Measurements from ENCODE around the gene ABHD5.

ABHD5 gene

DNA sequence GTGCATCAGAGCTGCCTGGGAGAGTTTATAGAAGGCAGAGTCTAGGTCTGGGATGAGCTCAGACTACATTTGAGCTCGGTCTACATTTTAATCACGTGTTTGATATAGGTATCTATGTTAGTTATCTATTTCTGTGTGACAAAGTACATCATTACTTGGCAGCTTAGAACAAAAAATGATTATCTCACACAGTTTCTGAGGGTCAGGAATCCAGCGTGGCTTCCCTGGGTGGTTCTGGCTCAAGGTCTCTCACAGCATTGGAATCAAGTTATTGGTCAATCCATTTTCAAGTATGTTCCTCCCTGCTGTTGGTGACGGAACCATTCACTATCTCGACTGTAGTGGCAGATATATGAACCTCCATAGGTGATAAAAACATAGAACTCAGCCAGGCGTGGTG, 71.7 kb downstream of the ABHD5 start:
- TF ChIP-seq, protein P1, sequence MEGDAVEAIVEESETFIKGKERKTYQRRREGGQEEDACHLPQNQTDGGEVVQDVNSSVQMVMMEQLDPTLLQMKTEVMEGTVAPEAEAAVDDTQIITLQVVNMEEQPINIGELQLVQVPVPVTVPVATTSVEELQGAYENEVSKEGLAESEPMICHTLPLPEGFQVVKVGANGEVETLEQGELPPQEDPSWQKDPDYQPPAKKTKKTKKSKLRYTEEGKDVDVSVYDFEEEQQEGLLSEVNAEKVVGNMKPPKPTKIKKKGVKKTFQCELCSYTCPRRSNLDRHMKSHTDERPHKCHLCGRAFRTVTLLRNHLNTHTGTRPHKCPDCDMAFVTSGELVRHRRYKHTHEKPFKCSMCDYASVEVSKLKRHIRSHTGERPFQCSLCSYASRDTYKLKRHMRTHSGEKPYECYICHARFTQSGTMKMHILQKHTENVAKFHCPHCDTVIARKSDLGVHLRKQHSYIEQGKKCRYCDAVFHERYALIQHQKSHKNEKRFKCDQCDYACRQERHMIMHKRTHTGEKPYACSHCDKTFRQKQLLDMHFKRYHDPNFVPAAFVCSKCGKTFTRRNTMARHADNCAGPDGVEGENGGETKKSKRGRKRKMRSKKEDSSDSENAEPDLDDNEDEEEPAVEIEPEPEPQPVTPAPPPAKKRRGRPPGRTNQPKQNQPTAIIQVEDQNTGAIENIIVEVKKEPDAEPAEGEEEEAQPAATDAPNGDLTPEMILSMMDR (IDR thresholded peaks at IDR 0.05): no peak
- DNase-seq (ENCODE audit: low spot score): no peak
- Histone ChIP-seq H3K27ac (no peak overlapping the region), H3K4me3 (no peak overlapping the region)

GRCh38 chr3:43764056-43764455, 73.3 kb downstream of the ABHD5 start:
- no peak for DNase-seq (ENCODE audit: low spot score)
- no peak overlapping the region for H3K4me3 ChIP-seq
- TF ChIP-seq, protein P1 (IDR thresholded peaks at IDR 0.05): no peak
- H3K27ac ChIP-seq: no peak overlapping the region

GRCh38 chr3:43764471-43764870, 73.7 kb downstream of the ABHD5 start:
- TF ChIP-seq, protein P1 (IDR thresholded peaks at IDR 0.05): no peak
- DNase-seq (ENCODE audit: low spot score): no peak

GRCh38 chr3:43765521-43765971, 74.8 kb downstream of the ABHD5 start:
- no peak for DNase-seq (ENCODE audit: low spot score)
- TF ChIP-seq, protein P1 (IDR thresholded peaks at IDR 0.05): no peak
- H3K27ac ChIP-seq: no peak overlapping the region
- no peak overlapping the region for H3K4me3 ChIP-seq

More at GRCh38 chr3:43764471-43764870, 73.7 kb downstream of the ABHD5 start:
- Histone ChIP-seq H3K27ac (no peak overlapping the region), H3K4me3 (no peak overlapping the region)

- Histone ChIP-seq H3K27ac (no peak overlapping the region), H3K4me3 (no peak overlapping the region)
- no peak for DNase-seq (ENCODE audit: low spot score)
- TF ChIP-seq, protein P1 (IDR thresholded peaks at IDR 0.05): no peak
Observed at GRCh38 chr3:43766672-43767465, 76.1 kb downstream of the ABHD5 start.

GRCh38 chr3:43768381-43768973, 77.7 kb downstream of the ABHD5 start:
- no peak for DNase-seq (ENCODE audit: low spot score)
- Histone ChIP-seq H3K27ac (peak overlapping the region; percentile 76 to 90), H3K4me3 (peak overlapping the region; percentile 60)
- TF ChIP-seq, protein P1 (IDR thresholded peaks at IDR 0.05): no peak

Measured in coronary artery (tissue), 2 donors.